ENCODE data around the gene NUP188. TPM values are rescaled to one million over a fixed set of nuclear protein-coding genes. Genes with fewer than 3 reads are reported as not detected.

The NUP188 gene
- total and polyA plus RNA-seq, 2 of the 13 experiments (the other 11 are each of a cell fraction or from before 2014, with no cell fraction given) = 28.0 to 38.5 TPM

GRCh38 chr9:128927731-128928411 is 19.6 kb upstream of the NUP188 start (continued):
- TF ChIP-seq CEBPZ (IDR thresholded peaks at IDR 0.05; ENCODE audit: low read length) = no peak
- TF ChIP-seq MXD4 (CRISPR knock-in tag; IDR thresholded peaks at IDR 0.05) = no peak
- TF ChIP-seq HOXA9 (CRISPR knock-in tag; IDR thresholded peaks at IDR 0.05; ENCODE audit: borderline replicate concordance) = no peak
- peak; percentile 71; the same call in 1 of the 2 replicates for TF ChIP-seq PHF21A (CRISPR knock-in tag; IDR thresholded peaks at IDR 0.05)
- no peak for TF ChIP-seq HBP1 (CRISPR knock-in tag; IDR thresholded peaks at IDR 0.05; ENCODE audit: low read depth)
- TF ChIP-seq SNRNP70 (IDR thresholded peaks at IDR 0.05; ENCODE audit: low read depth, low read length) = no peak
- peak; percentile 58; the same call in 1 of the 2 replicates for TF ChIP-seq ZNF501 (CRISPR knock-in tag; IDR thresholded peaks at IDR 0.05)
- TF ChIP-seq GFI1 (CRISPR knock-in tag; IDR thresholded peaks at IDR 0.05; ENCODE audit: borderline replicate concordance) = peak; percentile 73
- no peak for TF ChIP-seq ZNF850 (CRISPR knock-in tag; conservative IDR thresholded peaks at IDR 0.05)
- TF ChIP-seq SPEN (CRISPR knock-in tag; IDR thresholded peaks at IDR 0.05; ENCODE audit: low read depth) = 0 out of 2 replicates have a peak, but pooled peaks have one; percentile 46
- 0 out of 2 replicates have a peak, but pooled peaks have one; percentile 30 for TF ChIP-seq ZNF75D (CRISPR knock-in tag; IDR thresholded peaks at IDR 0.05; ENCODE audit: borderline replicate concordance)
- TF ChIP-seq ZNF225 (CRISPR knock-in tag; IDR thresholded peaks at IDR 0.05) = no peak
- no peak for TF ChIP-seq TFDP2 (CRISPR knock-in tag; IDR thresholded peaks at IDR 0.05)
- TF ChIP-seq ZNF598 (CRISPR knock-in tag; IDR thresholded peaks at IDR 0.05; ENCODE audit: borderline replicate concordance) = 0 out of 2 replicates have a peak, but pooled peaks have one; percentile 27
- no peak for TF ChIP-seq CENPX (CRISPR knock-in tag; IDR thresholded peaks at IDR 0.05)
- TF ChIP-seq SAP130 (CRISPR knock-in tag; IDR thresholded peaks at IDR 0.05; ENCODE audit: low read depth) = peak; percentile 32; the same call in 1 of the 2 replicates
- TF ChIP-seq GABPA (IDR thresholded peaks at IDR 0.05; ENCODE audit: low read depth, low read length) = no peak
- TF ChIP-seq GABPA (CRISPR knock-in tag; IDR thresholded peaks at IDR 0.05; ENCODE audit: low read depth) = peak; percentile 55; the same call in 1 of the 2 replicates
- 0 out of 2 replicates have a peak, but pooled peaks have one; percentile 14 for TF ChIP-seq RXRA (CRISPR knock-in tag; IDR thresholded peaks at IDR 0.05)
- no peak for TF ChIP-seq CBFB (CRISPR knock-in tag; IDR thresholded peaks at IDR 0.05)

All from HepG2 (cell line).